Activated B cell treated with CpG ODN at 0.5 μM for 24 hours (primary cell): ENCODE results near the gene IGSF11. TPM values are rescaled to one million over a fixed set of nuclear protein-coding genes. Genes with fewer than 3 reads are reported as not detected.

Experiments
- ATAC-seq: fragments of 200-7000 bp; cut with Tn5 transposase; one replicate; pipeline ENCODE4 v1.10.0; 2021; ENCODE audit warnings: low read depth, mild to moderate bottlenecking, moderate library complexity
- CTCF ChIA-PET: fragments of 350-600 bp; sonication (Branson Sonifier 250); formaldehyde crosslinking; loops from one replicate; lab custom pipeline; 2021; ENCODE audit warnings: antibody characterized with exemption; lab: Charles Lee
- POLR2A ChIA-PET: fragments of 350-600 bp; sonication (Branson Sonifier 250); formaldehyde crosslinking; loops from one replicate; lab custom pipeline; 2021; ENCODE audit warnings: antibody characterized with exemption; lab: Charles Lee
- DNase-seq: peaks from one replicate; pipeline ENCODE4 v3.0.0; 2022
- H3K27ac Mint-ChIP-seq: one replicate; pipeline ENCODE4 v1.8.0; 2020; ENCODE audit warnings: mixed read lengths
- H3K27me3 Mint-ChIP-seq: one replicate; pipeline ENCODE4 v1.8.0; 2021; ENCODE audit warnings: mixed read lengths
- H3K36me3 Mint-ChIP-seq: one replicate; pipeline ENCODE4 v1.8.0; 2021; ENCODE audit warnings: low read depth, mixed read lengths
- H3K4me1 Mint-ChIP-seq: one replicate; pipeline ENCODE4 v1.8.0; 2021; ENCODE audit warnings: mixed read lengths
- H3K4me3 Mint-ChIP-seq: one replicate; pipeline ENCODE4 v1.8.0; 2020; ENCODE audit warnings: mild to moderate bottlenecking, mixed read lengths
- H3K9me3 Mint-ChIP-seq: one replicate; pipeline ENCODE4 v1.8.0; 2020; ENCODE audit warnings: mixed read lengths
- CTCF ChIP-seq: fragments of 200-600 bp; IDR thresholded peaks from one replicate; pipeline ENCODE4 v1.8.0; 2022; ENCODE audit warnings: antibody characterized with exemption, mild to moderate bottlenecking
- intact Hi-C: fragments of 100-400 bp; cut with micrococcal nuclease; formaldehyde crosslinking; loops from one replicate; pipeline ENCODE4 v1.15.1; 2024
- total RNA-seq: library from RNA; stranded (reverse); gene quantifications from 2 replicates; pipeline ENCODE4 v1.2.3, GENCODE V29; 2022

IGSF11 gene
- total RNA-seq, 1 donor from 2014 or later = not detected

- H3K9me3 Mint-ChIP-seq = no peaks in the 10 kb centered on the region
- H3K4me1 Mint-ChIP-seq = peaks cover 3% of the 10 kb centered on the region
- CTCF ChIA-PET = no interaction called here
- intact Hi-C loops = no loop called here
- peaks cover 8% of the 10 kb centered on the region for H3K27me3 Mint-ChIP-seq
- DNase-seq (no peak), ATAC-seq (no peak)
- H3K27ac Mint-ChIP-seq = no peak overlapping the region
- no peak overlapping the region for H3K4me3 Mint-ChIP-seq
- H3K36me3 Mint-ChIP-seq = no peaks in the 10 kb centered on the region
- TF ChIP-seq CTCF = no peak
- POLR2A ChIA-PET = no interaction called here
Measured at GRCh38 chr3:118966700-118967099, 67.9 kb downstream of the IGSF11 start.

DNA sequence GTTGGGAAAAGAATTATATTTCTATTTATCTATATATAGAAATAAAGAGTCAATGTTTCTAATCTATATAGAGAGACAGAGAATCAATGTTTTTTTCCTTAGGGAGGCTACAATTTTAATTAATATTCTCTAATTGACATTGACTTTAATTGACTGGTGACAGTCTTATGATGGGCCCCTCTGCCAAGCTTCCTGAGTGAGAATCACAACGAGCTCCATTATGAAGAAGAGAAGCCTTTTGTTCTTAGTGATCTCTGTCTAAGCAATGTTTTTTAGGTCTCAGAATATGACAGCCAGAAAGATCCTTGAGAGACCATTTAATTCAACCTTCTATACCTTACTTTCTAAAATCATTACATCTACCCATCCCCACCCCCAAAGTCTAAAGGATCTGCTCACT lies 70.9 kb downstream of the IGSF11 start:
- ChIA-PET CTCF (no interaction called here), POLR2A (no interaction called here)
- H3K27me3 Mint-ChIP-seq = no peaks in the 10 kb centered on the region
- no peak overlapping the region for H3K4me3 Mint-ChIP-seq
- no peak for ATAC-seq
- TF ChIP-seq CTCF = no peak
- intact Hi-C loops = no loop called here
- no peaks in the 10 kb centered on the region for H3K36me3 Mint-ChIP-seq
- H3K27ac Mint-ChIP-seq = no peak overlapping the region
- H3K9me3 Mint-ChIP-seq = no peaks in the 10 kb centered on the region
- no peak for DNase-seq
- H3K4me1 Mint-ChIP-seq = peaks cover 3% of the 10 kb centered on the region

GRCh38 chr3:118960876-118961450 lies 73.7 kb downstream of the IGSF11 start:
- Mint-ChIP-seq H3K9me3 (peaks cover under 1% of the 10 kb centered on the region), H3K27me3 (peaks cover 8% of the 10 kb centered on the region), H3K4me3 (no peak overlapping the region), H3K27ac (no peak overlapping the region), H3K36me3 (no peaks in the 10 kb centered on the region), H3K4me1 (no peaks in the 10 kb centered on the region)
- intact Hi-C loops = no loop called here
- TF ChIP-seq CTCF = no peak
- ChIA-PET CTCF (no interaction called here), POLR2A (no interaction called here)
- ATAC-seq = no peak
- DNase-seq = no peak

DNA sequence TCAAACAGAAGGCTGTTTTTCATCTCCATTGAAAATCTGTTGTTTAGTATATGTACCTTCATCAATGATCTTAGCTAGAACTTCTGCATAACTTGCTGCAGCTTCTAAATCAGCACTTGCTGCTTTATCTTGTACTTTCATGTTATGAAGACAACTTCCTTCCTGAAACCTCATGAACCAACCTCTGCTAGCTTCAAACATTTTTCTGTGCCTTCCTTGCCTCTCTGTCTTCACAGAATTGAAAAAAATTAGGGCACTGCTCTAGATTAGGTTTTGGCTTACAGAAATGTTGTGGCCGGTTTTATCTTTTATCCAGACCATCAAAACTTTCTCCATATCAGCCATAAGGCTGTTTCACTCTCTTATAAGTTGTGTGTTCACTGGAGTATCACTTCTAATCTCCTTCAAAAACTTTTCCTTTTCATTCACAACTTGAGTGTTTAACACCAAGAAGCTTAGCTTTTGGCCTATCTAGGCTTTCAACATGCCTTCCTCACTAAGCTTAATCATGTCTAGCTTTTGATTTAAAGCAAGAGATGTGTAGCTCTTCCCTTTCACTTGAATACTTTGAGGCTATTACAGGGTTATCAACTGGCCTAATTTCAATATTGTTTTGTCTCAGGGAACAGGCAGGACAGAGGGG lies 78.6 kb downstream of the IGSF11 start:
- peaks cover 7% of the 10 kb centered on the region for H3K9me3 Mint-ChIP-seq
- intact Hi-C loops = no loop called here
- no peak for TF ChIP-seq CTCF
- ATAC-seq = no peak
- H3K4me3 Mint-ChIP-seq = no peak overlapping the region
- H3K27ac Mint-ChIP-seq = no peak overlapping the region
- no peak for DNase-seq
- no peaks in the 10 kb centered on the region for H3K36me3 Mint-ChIP-seq
- H3K27me3 Mint-ChIP-seq = peaks cover 9% of the 10 kb centered on the region
- ChIA-PET POLR2A (no interaction called here), CTCF (no interaction called here)
- H3K4me1 Mint-ChIP-seq = no peaks in the 10 kb centered on the region

DNA sequence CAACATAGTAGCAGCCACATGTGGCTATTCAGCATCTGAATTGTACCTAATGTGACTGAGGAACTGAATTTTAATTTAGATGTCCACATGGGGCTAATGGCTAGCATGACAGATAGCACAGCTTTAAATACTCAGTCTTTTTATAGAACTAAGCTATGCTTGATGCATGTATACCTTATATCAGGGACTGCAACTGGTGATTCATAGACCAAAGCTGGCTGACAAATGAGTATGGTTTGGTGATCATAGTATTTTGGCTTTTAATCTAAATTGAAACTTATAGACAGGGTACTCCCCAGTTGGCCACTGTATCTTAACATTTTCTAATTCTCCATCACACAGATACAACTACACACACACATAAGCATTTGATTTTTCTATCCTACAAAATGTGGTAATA lies 83.6 kb downstream of the IGSF11 start:
- no peak for ATAC-seq
- no peaks in the 10 kb centered on the region for H3K36me3 Mint-ChIP-seq

More for the DNA sequence above, 83.6 kb downstream of the IGSF11 start:
- Mint-ChIP-seq H3K27ac (no peak overlapping the region), H3K9me3 (peaks cover 7% of the 10 kb centered on the region), H3K27me3 (peaks cover 2% of the 10 kb centered on the region), H3K4me1 (no peaks in the 10 kb centered on the region), H3K4me3 (no peak overlapping the region)
- no peak for TF ChIP-seq CTCF
- intact Hi-C loops = no loop called here
- DNase-seq = no peak
- POLR2A ChIA-PET = no interaction called here
- CTCF ChIA-PET = interaction anchor here (1.1 kb wide), 1 partner anchor 66 kb away, joined by 3 read pairs; no protein-coding TSS in a partner anchor
